ENCODE data around the gene SCMH1.

DNA sequence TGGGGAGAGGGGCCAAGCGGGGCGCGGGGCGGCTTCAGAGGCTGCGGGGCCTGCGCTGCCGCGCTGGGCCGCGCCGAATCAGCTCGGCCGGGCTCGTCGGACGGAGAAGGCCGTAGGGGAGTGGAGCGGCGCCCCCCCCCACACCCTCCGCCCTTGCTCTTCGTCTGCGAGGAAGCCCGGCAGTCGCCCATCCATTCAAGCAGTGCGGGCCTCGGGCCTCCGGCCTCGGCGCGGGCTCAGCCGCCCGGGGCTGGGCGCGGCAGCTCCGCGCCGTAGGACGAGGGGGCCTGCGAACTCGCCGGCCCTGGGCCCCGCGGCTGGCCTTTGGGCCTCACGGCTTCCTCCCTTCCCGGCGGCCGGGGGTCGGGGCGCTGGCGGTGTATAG, 262.0 kb downstream of the SCMH1 start:
- no peak for TF ChIP-seq EZH2phosphoT487 (IDR thresholded peaks at IDR 0.05; ENCODE audit: borderline replicate concordance, low read length)
- TF ChIP-seq, protein P1, sequence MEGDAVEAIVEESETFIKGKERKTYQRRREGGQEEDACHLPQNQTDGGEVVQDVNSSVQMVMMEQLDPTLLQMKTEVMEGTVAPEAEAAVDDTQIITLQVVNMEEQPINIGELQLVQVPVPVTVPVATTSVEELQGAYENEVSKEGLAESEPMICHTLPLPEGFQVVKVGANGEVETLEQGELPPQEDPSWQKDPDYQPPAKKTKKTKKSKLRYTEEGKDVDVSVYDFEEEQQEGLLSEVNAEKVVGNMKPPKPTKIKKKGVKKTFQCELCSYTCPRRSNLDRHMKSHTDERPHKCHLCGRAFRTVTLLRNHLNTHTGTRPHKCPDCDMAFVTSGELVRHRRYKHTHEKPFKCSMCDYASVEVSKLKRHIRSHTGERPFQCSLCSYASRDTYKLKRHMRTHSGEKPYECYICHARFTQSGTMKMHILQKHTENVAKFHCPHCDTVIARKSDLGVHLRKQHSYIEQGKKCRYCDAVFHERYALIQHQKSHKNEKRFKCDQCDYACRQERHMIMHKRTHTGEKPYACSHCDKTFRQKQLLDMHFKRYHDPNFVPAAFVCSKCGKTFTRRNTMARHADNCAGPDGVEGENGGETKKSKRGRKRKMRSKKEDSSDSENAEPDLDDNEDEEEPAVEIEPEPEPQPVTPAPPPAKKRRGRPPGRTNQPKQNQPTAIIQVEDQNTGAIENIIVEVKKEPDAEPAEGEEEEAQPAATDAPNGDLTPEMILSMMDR (IDR thresholded peaks at IDR 0.05; ENCODE audit: low read depth, low read length, poor library complexity, severe bottlenecking) = no peak
